B cell (primary cell): ENCODE measurements around the gene PKNOX2. TPM values are rescaled to one million over a fixed set of nuclear protein-coding genes. Genes with fewer than 3 reads are reported as not detected.

Experiments used
- ATAC-seq: fragments of 200-7000 bp; cut with Tn5 transposase; one replicate; pipeline ENCODE4 v1.10.0; 2021; ENCODE audit warnings: low read depth, mild to moderate bottlenecking, moderate number of reproducible peaks, moderate library complexity
- CTCF ChIA-PET: fragments of 350-600 bp; sonication (Branson Sonifier 250); formaldehyde crosslinking; loops from one replicate; lab custom pipeline; 2021; ENCODE audit warnings: antibody characterized with exemption, inconsistent platforms; lab: Charles Lee
- POLR2A ChIA-PET: fragments of 350-600 bp; sonication (Branson Sonifier 250); formaldehyde crosslinking; loops from one replicate; lab custom pipeline; 2021; ENCODE audit warnings: antibody characterized with exemption; lab: Charles Lee
- DNase-seq: peaks from one replicate; pipeline ENCODE4 v3.0.0; 2013
- H2AFZ ChIP-seq: 2 replicates; pipeline ENCODE4 v1.6.1; 2012; ENCODE audit warnings: mild to moderate bottlenecking, low read depth, low read length; ENCODE audit not compliant: insufficient read depth, poor library complexity, severe bottlenecking
- H3K27ac ChIP-seq, 2 donors: 1 replicate in 1 of 2; 2 replicates in 1 of 2; pipeline ENCODE4 v1.5.1; 2012 to 2013; ENCODE audit warnings: low read length in 2 of 2, mild to moderate bottlenecking in 2 of 2, moderate library complexity in 1 of 2
- H3K27me3 ChIP-seq, 4 experiments: fragments of 200-600 bp in 1 of 4; sonication (generic) in 1 of 4; replicated peaks in 1 of 4; 1 replicate in 2 of 4; 2 replicates in 2 of 4; pipeline versions ENCODE4 v1.6.1 to v1.7.0; 2013 to 2016; ENCODE audit warnings: low read length in 3 of 4, mild to moderate bottlenecking in 2 of 4, mixed read lengths in 1 of 4, moderate library complexity in 1 of 4; ENCODE audit not compliant: insufficient read depth in 4 of 4, control insufficient read depth in 3 of 4; ENCODE audit errors: control extremely low read depth in 1 of 4
- H3K36me3 ChIP-seq, 2 experiments: replicated peaks in 1 of 2; 1 replicate in 1 of 2; 2 replicates in 1 of 2; pipeline versions ENCODE4 v1.6.1 to v1.7.1; 2013; ENCODE audit warnings: low read length in 1 of 2; ENCODE audit not compliant: insufficient read depth in 2 of 2, control insufficient read depth in 1 of 2; ENCODE audit errors: control extremely low read depth in 1 of 2, extremely low read depth in 1 of 2
- H3K4me1 ChIP-seq, 2 donors: fragments of 200-600 bp in 1 of 2; sonication (generic) in 1 of 2; 1 replicate in 1 of 2; 2 replicates in 1 of 2; pipeline versions ENCODE4 v1.5.1 to v1.6.1; 2013 to 2017; ENCODE audit warnings: low read length in 2 of 2; ENCODE audit not compliant: control insufficient read depth in 2 of 2, insufficient read depth in 2 of 2
- H3K4me2 ChIP-seq: replicated peaks from 2 replicates; pipeline ENCODE3; 2012; ENCODE audit warnings: mild to moderate bottlenecking, low read depth, low read length; ENCODE audit not compliant: poor library complexity, severe bottlenecking
- H3K4me3 ChIP-seq, 5 experiments: fragments of 200-600 bp in 1 of 5; sonication (generic) in 1 of 5; 1 replicate in 3 of 5; 2 replicates in 2 of 5; pipeline versions ENCODE4 v1.5.1 to v1.7.0; 2011 to 2016; ENCODE audit warnings: low read length in 4 of 5, mild to moderate bottlenecking in 4 of 5, low read depth in 2 of 5, control low read depth in 1 of 5, moderate library complexity in 1 of 5; ENCODE audit not compliant: insufficient read depth in 1 of 5; ENCODE audit errors: control extremely low read depth in 1 of 5, extremely low read depth in 1 of 5
- H3K79me2 ChIP-seq: fragments of 200-600 bp; sonication (generic); one replicate; pipeline ENCODE4 v1.6.0; 2016; ENCODE audit warnings: low read length; ENCODE audit not compliant: control insufficient read depth, insufficient read depth
- H3K9ac ChIP-seq: fragments of 200-600 bp; sonication (generic); 2 replicates; pipeline ENCODE4 v1.6.1; 2017; ENCODE audit warnings: mild to moderate bottlenecking, low read length, moderate library complexity
- H3K9me3 ChIP-seq, 3 donors: one replicate each; pipeline versions ENCODE4 v1.6.1 to v1.7.1; 2013; ENCODE audit warnings: low read length in 2 of 3; ENCODE audit not compliant: control insufficient read depth in 2 of 3, insufficient read depth in 1 of 3; ENCODE audit errors: control extremely low read depth in 1 of 3
- H4K20me1 ChIP-seq: 2 replicates; pipeline ENCODE4 v1.6.0; 2012; ENCODE audit warnings: mild to moderate bottlenecking, low read length; ENCODE audit not compliant: insufficient read depth, control insufficient read depth, poor library complexity, severe bottlenecking
- H3K27ac Mint-ChIP-seq: one replicate; pipeline ENCODE4 v1.8.0; 2021; ENCODE audit warnings: mixed read lengths
- H3K27me3 Mint-ChIP-seq: one replicate; pipeline ENCODE4 v1.8.0; 2021; ENCODE audit warnings: mixed read lengths
- H3K4me1 Mint-ChIP-seq: one replicate; pipeline ENCODE4 v1.8.0; 2021; ENCODE audit warnings: mixed read lengths
- H3K4me3 Mint-ChIP-seq: one replicate; pipeline ENCODE4 v1.8.0; 2021; ENCODE audit warnings: mixed read lengths
- H3K9me3 Mint-ChIP-seq: one replicate; pipeline ENCODE4 v1.8.0; 2022; ENCODE audit warnings: mixed read lengths; ENCODE audit not compliant: insufficient read depth
- EZH2 ChIP-seq: IDR thresholded peaks from 2 replicates; pipeline ENCODE4 v1.6.1; 2012; ENCODE audit warnings: borderline replicate concordance, low read depth, mild to moderate bottlenecking, moderate library complexity, low read length; ENCODE audit not compliant: insufficient read depth, poor library complexity, severe bottlenecking
- WGBS: methylation state at CpG from one replicate; pipeline ENCODE4 v1.1.5; 2013; ENCODE audit warnings: missing lambda C conversion rate; ENCODE audit not compliant: insufficient coverage; 5-methylcytosine and 5-hydroxymethylcytosine counted together
- intact Hi-C: fragments of 100-400 bp; cut with micrococcal nuclease; formaldehyde crosslinking; loops from one replicate; pipeline ENCODE4 v1.10.0; 2022
- polyA plus RNA-seq: library from polyadenylated mRNA; depleted of rRNA; stranded (reverse); fragments of >200 nt; gene quantifications from 2 replicates; pipeline ENCODE4 v1.2.3, GENCODE V29; 2012
- total RNA-seq, 2 donors: library from RNA; stranded (reverse); fragments of 120-200 nt in 1 of 2; gene quantifications; 1 replicate in 1 of 2; 2 replicates in 1 of 2; pipeline versions ENCODE4 v1.2.3 to v1.2.4, GENCODE V29; 2013 to 2022
- TF ChIP-seq, protein P1 (sequence below): fragments of 200-600 bp; IDR thresholded peaks from one replicate; pipeline ENCODE4 v1.8.0; 2022; ENCODE audit warnings: antibody characterized with exemption, mild to moderate bottlenecking

Gene PKNOX2
- total and polyA plus RNA-seq, 2 donors (not counting 1 experiment from before 2014, with no cell fraction given), result not detected

DNA sequence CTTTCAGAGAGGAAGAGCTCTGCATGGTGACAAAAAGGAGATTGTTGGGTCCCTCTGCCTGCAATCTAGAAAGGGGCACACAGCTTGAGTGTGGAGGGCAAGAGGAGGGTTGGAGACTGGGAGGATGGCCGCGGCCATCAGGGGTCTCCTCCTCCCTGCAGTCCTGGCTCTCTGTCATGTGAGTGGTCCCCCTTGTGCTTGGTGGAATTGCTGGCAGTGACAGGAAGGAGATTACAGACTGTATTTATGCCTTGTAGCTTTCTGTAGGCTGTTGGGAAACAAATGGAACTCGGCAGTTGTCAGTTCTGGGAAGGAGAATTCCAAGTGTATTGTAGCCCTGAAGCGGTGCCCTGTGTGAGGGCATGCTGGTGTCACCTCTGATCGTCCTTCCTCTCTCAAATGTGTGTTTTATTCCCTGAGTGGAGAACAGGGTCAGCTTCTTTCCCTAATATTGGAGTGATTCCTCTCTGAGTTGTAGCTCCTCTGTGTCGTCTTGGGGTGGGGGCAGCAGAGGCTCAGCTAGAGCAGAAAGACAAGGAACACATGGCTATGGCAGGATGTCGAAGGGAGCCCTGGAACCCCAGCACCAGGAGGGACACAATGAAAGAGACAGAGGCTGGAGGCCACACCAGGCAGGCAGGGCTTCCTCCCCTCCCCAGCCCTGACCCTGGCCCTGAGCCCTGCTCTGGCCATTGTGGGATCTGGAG lies 163.1 kb downstream of the PKNOX2 start:
- H3K79me2 ChIP-seq, result no peaks in the 10 kb centered on the region
- H3K4me1 ChIP-seq, result no peaks in the 10 kb centered on the region
- WGBS, result 71% methylated on average over 6 of the region's 7 CpGs
- H3K9ac ChIP-seq, result no peak overlapping the region
- CTCF ChIA-PET, result no interaction called here
- no peak for TF ChIP-seq EZH2
- TF ChIP-seq, protein P1, sequence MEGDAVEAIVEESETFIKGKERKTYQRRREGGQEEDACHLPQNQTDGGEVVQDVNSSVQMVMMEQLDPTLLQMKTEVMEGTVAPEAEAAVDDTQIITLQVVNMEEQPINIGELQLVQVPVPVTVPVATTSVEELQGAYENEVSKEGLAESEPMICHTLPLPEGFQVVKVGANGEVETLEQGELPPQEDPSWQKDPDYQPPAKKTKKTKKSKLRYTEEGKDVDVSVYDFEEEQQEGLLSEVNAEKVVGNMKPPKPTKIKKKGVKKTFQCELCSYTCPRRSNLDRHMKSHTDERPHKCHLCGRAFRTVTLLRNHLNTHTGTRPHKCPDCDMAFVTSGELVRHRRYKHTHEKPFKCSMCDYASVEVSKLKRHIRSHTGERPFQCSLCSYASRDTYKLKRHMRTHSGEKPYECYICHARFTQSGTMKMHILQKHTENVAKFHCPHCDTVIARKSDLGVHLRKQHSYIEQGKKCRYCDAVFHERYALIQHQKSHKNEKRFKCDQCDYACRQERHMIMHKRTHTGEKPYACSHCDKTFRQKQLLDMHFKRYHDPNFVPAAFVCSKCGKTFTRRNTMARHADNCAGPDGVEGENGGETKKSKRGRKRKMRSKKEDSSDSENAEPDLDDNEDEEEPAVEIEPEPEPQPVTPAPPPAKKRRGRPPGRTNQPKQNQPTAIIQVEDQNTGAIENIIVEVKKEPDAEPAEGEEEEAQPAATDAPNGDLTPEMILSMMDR, result no peak
- no peaks in the 10 kb centered on the region for H4K20me1 ChIP-seq
- ATAC-seq (no peak), DNase-seq (no peak)
- Mint-ChIP-seq H3K27me3 (peaks cover 34% of the 10 kb centered on the region), H3K4me1 (no peaks in the 10 kb centered on the region), H3K4me3 (no peak overlapping the region), H3K27ac (no peak overlapping the region), H3K9me3 (no peaks in the 10 kb centered on the region)
- no peaks in the 10 kb centered on the region for H3K9me3 ChIP-seq
- no peak overlapping the region for H2AFZ ChIP-seq
- H3K36me3 ChIP-seq, result no peaks in the 10 kb centered on the region
- no peak overlapping the region for H3K4me3 ChIP-seq
- H3K27me3 ChIP-seq, result peaks cover 0 to 7% (median 2%) of the 10 kb centered on the region in 4 experiments
- POLR2A ChIA-PET, result no interaction called here
- H3K27ac ChIP-seq, result no peak overlapping the region
- H3K4me2 ChIP-seq, result no peak overlapping the region
- intact Hi-C loops, result no loop called here

DNA sequence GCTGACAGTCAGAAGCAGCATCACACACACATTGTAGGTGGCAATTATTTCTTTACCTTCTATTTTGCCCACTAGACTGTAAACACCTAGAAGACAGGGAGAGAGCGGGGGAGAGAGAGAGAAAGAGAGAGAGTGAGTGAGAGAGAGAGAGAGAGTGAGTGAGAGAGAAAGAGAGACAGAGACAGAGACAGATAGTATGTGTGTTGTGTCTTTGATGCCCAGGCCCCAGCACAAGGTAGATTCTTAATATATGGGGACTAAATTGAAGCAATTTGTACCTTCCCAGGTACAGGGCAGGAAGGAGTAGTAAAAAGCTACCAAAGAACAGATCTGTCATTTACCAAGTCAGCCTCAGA lies 163.7 kb downstream of the PKNOX2 start:
- Mint-ChIP-seq H3K4me1 (no peaks in the 10 kb centered on the region), H3K4me3 (no peak overlapping the region), H3K9me3 (no peaks in the 10 kb centered on the region), H3K27me3 (peaks cover 33% of the 10 kb centered on the region), H3K27ac (no peak overlapping the region)
- Histone ChIP-seq H4K20me1 (no peaks in the 10 kb centered on the region), H3K9me3 (no peaks in the 10 kb centered on the region), H3K36me3 (no peaks in the 10 kb centered on the region), H3K4me3 (no peak overlapping the region), H2AFZ (no peak overlapping the region), H3K27ac (no peak overlapping the region), H3K9ac (no peak overlapping the region), H3K4me1 (no peaks in the 10 kb centered on the region), H3K4me2 (no peak overlapping the region), H3K79me2 (no peaks in the 10 kb centered on the region), H3K27me3 (peaks cover 0 to 7% (median 0%) of the 10 kb centered on the region in 4 experiments)
- ChIA-PET POLR2A (no interaction called here), CTCF (interaction anchor here (1.6 kb wide), 1 partner anchor 8 kb away, joined by 4 read pairs; no protein-coding TSS in a partner anchor)
- no peak for ATAC-seq
- TF ChIP-seq, protein P1, result no peak
- TF ChIP-seq EZH2, result no peak
- DNase-seq, result no peak
- intact Hi-C loops, result no loop called here
- WGBS, result 83% methylated on average over 1 of the region's 1 CpG
